Stimulated activated CD8-positive, alpha-beta memory T cell treated with anti-CD3 and anti-CD28 coated beads, Interleukin-4, amount 100 ng/mL, for 4 hours (primary cell): Measurements from ENCODE around the gene LIG4.

Experiments used
- DNase-seq, 2 donors: peaks; one replicate each; pipeline ENCODE4 v3.0.0-alpha.2; 2020; ENCODE audit warnings: low read depth in 2 of 2, low spot score in 1 of 2

The LIG4 gene

DNA sequence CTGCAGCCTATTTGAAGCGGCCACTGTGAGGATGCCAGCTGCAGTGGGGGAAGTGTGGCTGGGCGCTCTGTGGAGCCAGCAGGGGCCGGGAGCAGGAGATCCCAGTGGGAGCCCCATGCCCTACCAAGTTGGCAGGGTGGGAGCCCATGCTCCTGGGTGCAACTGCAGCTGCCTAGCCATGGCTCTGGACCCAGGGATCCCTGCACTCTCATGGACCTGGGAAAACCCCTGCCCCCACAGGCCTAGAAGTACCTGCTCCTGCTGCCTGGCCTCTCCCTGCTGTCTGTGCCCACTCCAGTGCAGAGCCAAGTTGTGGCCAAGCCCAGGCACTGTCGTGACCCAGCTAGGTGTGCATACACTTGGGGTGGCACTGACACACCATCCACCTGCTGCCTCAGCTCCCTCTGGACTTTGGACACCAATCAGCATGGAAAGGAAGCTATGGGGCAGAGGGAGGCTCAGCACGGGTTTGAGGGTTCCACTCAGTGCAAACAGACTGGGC, 20.9 kb downstream of the LIG4 start:
- no peak for DNase-seq

GRCh38 chr13:108193806-108194205, 21.5 kb downstream of the LIG4 start:
- no peak for DNase-seq

GRCh38 chr13:108190897-108191296, 24.4 kb downstream of the LIG4 start:
- no peak for DNase-seq

- no peak for DNase-seq
Measured at GRCh38 chr13:108188260-108188659, 27.1 kb downstream of the LIG4 start.

DNA sequence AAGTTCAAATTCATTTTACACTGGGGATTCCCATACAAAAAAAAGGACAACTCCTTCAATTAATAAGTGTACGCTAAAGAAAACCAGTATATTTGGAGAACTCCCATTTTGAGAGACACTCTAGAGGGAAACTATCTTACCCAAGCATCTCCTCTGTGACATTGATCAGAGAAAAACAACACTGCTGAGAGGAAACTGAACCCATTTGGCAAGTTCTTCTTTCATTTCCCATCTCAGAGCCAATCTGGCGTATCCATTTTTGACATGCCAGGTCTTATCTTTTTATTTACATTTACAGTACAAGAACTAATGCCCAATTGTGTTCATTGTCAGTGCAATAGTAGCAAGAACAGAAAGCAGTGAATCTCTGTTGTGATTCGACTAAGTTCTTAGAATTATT, 30.1 kb downstream of the LIG4 start:
- DNase-seq = no peak

- no peak for DNase-seq
Measured at GRCh38 chr13:108182652-108183051, 32.7 kb downstream of the LIG4 start.

DNA sequence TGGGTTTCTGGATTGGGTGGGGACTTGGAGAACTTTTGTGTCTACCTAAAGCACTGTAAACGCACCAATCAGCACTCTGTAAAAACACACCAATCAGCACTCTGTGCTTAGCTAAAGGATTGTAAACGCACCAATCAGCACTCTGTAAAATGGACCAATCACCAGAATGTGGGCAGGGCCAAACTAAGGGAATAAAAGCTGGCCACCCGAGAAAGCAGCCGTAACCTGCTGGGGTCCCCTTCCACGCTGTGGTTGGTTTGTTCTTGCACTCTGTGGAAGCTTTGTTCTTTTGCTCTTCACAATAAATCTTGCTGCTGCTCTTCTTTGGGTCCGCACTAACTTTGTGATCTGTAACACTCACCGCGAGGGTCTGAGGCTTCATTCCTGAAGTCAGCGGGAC, 37.3 kb downstream of the LIG4 start:
- no peak for DNase-seq

DNA sequence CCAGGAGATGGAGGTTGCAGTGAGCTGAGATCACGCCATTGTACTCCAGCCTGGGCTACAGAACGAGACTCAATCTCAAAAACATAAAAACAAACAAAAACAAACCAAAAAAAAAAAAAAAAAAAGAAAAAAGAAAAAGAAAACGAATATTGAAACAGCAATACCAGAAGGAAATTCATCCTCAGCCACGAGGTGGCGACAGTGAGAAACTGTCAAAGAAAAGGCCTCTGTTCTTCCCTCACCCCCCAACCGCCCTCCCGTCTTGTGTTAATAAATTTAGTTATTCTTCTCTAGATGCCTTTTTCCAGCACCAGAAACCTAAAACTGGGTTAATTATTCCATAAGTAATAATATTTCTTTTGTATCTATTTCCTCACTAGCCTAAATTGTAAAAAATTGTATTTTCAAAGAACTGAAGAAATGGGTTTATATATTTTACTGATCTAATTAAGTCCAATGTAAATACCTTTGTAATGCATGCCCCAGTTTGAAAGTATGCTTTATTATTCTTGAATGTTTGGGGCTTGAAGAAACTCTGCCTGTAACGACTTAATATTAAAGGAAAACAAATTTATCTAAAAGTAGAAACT, 38.6 kb downstream of the LIG4 start:
- DNase-seq = peak; percentile 2 to 35

- DNase-seq = no peak
Measured at GRCh38 chr13:108168929-108169328, 46.4 kb downstream of the LIG4 start.

DNA sequence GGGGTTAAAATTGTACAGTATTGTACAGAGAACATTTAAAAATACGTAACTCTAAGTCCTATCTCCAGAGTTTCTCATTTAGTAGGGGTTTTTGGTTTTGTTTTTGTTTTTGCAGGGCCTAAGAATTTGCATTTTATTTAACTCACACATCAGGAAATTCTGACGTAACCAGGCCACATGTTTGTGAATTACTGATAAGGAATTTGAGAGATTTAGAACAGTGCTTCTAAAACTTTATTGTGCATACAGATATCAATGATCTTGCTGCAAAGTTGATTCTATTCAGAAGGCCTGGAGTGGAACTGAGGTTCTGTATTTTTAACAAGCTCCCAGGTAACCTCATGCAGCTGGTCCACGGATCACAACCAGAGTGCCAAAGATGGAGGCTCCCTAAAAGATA, 49.3 kb downstream of the LIG4 start:
- no peak for DNase-seq

GRCh38 chr13:108158746-108159145, 56.6 kb downstream of the LIG4 start:
- DNase-seq = no peak
